ENCODE data around the gene OR52E8. TPM values are rescaled to one million over a fixed set of nuclear protein-coding genes. Genes with fewer than 3 reads are reported as not detected.
A peak's percentile ranks its signal among the peaks of the same experiment; 100 is the strongest.

Gene OR52E8
- total RNA-seq (2014; rRNA removed; shearing (Covaris generic)), result not detected in 2 replicates

- no peak for DNase-seq (ENCODE audit: low spot score)
Observed at GRCh38 chr11:5857590-5857989, at the start of gene OR52E8. Gene OR52E8, minus strand, starts transcription at chr11:5857690. Its CDS starts 0 bp downstream, at chr11:5857690.

DNA sequence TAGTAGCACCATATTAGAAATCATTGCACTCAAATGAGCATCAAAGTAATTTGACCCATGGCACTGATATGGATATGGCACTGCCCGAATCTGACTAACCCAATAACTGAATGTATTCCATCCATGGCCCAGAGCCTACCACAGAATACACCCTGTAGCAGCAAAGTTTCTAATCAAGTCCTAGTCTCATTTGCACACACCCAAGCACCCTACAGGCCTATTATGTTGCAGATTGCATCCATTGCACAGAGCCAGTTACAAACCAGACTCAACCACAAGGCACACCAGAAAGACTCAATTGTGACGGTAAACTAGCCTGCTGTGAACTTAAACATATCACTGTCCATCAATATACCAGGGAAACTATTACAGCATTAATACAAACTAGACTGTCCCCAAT lies 42.0 kb upstream of the OR52E8 start:
- no peak for DNase-seq (ENCODE audit: low spot score)

GRCh38 chr11:5892908-5893307 lies 35.4 kb upstream of the OR52E8 start, which contains the start of gene OR52E5:
Gene OR52E5, plus strand, starts transcription at chr11:5893208. Its CDS starts 7,569 bp downstream, at chr11:5900777.
- DNase-seq (ENCODE audit: low spot score), result no peak

DNA sequence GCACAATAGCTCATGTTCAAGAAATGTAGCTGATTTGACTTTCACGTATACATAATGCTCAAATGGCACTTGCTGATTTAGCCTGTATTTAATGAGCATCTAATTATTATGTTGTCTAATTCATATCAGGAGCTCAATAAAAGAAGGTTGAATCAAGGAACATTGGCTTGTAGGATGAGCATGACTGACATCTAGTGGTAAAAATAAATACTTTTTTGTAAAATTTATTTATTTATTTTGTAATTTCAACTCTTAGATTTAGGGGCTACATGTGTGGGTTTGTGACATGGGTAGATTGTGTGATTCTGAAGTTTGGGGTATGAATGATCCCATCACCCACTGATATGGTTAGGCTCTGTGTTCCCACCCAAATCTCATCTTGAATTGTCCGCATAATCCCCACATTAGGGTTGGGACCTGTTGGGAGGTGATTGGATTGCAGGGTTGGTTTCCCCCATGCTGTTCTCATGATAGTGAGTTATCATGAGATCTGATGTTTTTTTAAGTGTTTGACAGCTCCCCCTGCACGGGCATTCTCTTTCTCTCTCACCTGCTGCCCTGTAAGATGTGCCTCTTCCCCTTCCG lies 33.8 kb upstream of the OR52E8 start:
- DNase-seq (ENCODE audit: low spot score), result peak; percentile 8

- DNase-seq (ENCODE audit: low spot score), result no peak
Observed at GRCh38 chr11:5887661-5888060, 30.2 kb upstream of the OR52E8 start.

- DNase-seq (ENCODE audit: low spot score), result no peak
Observed at GRCh38 chr11:5887172-5887571, 29.7 kb upstream of the OR52E8 start.

- no peak for DNase-seq (ENCODE audit: low spot score)
Observed at GRCh38 chr11:5881756-5882155, 24.3 kb upstream of the OR52E8 start.

- DNase-seq (ENCODE audit: low spot score), result no peak
Observed at GRCh38 chr11:5880329-5880728, 22.8 kb upstream of the OR52E8 start, which contains the start of gene OR52E4. Gene OR52E4, plus strand, starts transcription at chr11:5880629. Its CDS starts 3,664 bp downstream, at chr11:5884293.

DNA sequence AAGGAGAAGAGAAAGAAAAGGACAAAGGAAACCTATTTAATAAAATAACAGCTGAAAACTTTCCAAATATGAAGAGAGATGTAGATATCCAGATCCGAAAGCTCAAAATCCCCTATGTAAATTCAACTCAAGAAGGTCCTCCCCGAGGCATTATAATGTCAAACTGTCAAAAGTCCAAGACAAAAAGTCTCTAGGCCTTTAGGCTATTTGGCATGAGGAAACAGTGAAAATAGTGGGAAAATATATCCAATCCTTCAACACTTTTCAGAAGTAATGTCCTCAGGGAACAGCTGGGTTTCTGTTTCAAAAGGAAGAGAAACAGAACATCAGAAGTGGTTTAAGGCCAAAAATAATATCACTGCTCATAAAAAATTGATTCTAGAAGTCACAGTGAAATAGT lies 21.1 kb upstream of the OR52E8 start:
- DNase-seq (ENCODE audit: low spot score), result no peak

DNA sequence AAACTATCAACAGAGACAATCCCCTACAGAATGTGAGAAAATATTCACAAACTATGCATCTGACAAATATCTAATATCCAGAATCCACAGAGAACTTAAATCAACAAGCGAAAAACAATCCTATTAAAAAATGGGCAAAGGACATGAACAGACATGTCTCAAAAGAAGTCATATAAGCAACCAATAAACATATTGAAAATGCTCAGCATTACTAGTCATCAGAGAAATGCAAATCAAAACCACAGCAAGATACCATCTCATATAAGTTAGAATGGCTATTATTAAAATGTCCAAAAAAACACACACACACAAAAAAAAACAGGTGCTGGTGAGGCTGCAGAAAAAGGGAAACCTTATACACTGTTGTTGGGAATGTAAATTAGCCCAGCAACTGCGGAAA lies 8.3 kb upstream of the OR52E8 start:
- DNase-seq (ENCODE audit: low spot score), result no peak

GRCh38 chr11:5851002-5851401 lies 6.5 kb downstream of the OR52E8 start:
- DNase-seq (ENCODE audit: low spot score), result no peak

DNA sequence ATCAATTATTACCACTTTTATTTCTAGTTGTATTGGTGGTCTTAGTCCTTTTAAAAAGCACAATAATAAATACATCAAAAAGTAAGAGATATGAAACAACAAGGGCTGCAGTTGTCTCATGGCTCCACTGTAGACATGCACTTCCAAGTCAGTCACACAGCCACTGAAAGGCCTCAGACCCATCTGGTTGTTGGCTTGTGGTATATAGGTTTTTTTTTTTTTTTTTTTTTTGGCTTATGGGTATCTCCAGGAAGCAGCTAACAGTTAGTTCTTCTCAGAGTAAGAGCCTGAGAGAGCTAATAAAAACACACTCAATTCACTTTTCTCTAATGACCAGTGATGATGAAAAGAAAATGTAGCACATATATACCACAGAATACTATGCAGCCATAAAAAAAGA lies 9.8 kb downstream of the OR52E8 start:
- DNase-seq (ENCODE audit: low spot score), result no peak

- no peak for DNase-seq (ENCODE audit: low spot score)
Observed at GRCh38 chr11:5846701-5847100, 10.8 kb downstream of the OR52E8 start.

GRCh38 chr11:5841797-5842196 lies 15.7 kb downstream of the OR52E8 start, which contains the start of gene OR52E6:
Gene OR52E6, minus strand, starts transcription at chr11:5841897. Its CDS starts 0 bp downstream, at chr11:5841897.
- no peak for DNase-seq (ENCODE audit: low spot score)

GRCh38 chr11:5837695-5838094 lies 19.8 kb downstream of the OR52E8 start:
- no peak for DNase-seq (ENCODE audit: low spot score)

DNA sequence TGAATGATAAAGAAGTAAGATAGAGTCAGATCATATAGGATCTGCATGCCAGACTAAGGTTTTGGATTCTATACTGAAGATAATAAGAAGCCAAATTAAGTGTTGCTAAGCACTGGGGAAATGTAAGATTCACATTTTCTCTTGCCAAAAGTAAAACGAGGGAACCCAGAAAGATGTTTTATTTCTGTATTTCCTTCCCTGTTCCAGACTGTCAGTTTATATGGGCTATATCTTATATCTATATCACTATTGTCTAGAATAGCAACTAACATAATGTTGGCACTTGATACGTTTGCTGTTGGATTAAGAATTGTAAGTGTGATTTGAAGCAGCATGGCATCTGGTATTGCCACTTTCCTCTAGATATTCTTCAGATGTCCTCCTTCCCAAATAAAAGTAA lies 24.0 kb downstream of the OR52E8 start:
- DNase-seq (ENCODE audit: low spot score), result no peak

DNA sequence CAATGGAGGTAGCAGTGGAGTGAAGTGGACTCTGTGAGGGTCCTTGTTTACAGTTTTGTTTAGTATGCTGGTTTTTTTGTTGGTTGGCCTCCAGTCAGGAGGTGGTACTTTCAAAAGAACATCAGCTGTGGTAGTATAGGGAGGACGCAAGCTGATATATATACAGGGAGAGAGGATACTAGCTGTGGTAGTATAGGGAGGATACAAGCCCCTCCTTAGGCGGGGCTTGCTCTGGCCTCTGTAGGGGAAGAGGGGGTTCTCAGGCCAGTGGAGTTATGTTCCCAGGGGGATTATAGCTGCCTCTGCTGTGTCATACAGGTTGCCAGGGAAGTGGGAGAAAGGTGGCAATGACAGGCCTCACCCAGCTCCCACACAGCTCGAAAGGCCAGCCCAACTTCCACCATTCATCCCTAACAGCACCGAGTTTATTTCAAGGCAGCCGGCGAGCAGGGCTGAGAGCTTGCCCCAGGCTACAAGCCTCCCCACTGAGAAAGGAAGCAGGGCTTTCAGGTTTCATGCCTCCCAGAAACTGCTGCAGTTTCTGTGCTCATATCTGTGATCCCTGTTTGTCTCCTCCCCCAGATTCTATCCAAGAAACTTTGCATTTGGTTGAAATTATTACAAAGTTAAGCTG lies 26.2 kb downstream of the OR52E8 start:
- DNase-seq (ENCODE audit: low spot score), result no peak

- DNase-seq (ENCODE audit: low spot score), result no peak
Observed at GRCh38 chr11:5818245-5818886, 39.1 kb downstream of the OR52E8 start.

DNA sequence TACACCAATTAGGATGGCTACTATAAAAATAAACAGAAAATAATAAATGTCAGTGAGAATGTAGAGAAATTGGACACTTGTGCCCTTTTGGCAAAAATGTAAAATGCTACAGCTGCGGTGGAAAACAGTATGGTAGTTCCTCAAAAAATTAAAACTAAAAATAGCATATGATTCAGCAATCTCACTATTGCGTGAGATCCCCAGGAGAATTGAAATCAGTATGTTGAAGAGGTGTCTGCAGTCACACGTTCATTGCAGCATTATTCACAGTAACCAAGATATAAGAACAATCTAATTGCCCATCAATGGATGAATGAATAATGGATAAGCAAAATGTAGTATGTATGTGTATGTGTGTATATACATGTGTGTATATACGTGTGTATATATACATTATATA lies 42.0 kb downstream of the OR52E8 start:
- DNase-seq (ENCODE audit: low spot score), result no peak

DNA sequence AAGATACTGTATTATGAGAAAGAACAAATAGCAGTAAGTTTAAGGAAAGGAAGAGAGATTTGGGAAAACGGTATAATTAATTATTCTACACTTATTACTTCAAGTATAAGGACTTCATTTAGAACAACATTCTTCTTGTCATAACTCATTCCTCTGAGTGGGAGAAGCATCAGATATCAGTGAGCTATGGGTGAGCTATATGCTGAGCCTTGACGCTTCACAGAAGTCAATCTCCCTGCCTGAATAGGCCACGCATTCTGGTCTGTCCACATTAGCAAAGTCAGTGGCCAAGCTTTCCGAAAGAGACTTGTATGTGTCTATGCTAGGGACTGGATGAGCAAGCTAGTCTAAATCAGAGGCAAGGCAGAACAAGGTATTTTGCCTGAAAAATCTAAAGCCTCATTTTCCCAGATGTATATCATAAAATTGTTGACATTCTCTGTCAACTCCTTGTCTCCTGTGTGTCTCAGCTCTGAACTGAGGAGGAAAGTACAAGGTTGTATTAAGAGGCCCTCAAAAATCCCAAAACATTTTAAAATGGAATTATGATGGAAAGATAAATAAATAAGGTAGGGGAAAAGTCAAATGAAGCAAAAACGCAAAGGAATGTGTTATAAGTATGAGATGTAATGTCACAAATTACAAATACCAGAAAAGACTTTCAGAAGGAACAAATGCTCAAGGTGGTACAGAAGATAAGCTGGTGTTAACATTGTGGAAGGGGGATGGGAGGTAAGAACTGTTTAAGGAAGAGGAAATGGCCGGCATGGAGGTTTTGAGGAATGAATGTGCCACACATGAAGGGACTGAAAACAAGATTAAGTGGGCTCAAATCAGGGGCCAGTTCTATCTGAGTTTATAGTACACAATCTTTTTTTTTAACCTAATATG lies 47.3 kb downstream of the OR52E8 start:
- no peak for DNase-seq (ENCODE audit: low spot score)

GRCh38 chr11:5809122-5809519 lies 48.4 kb downstream of the OR52E8 start:
- DNase-seq (ENCODE audit: low spot score), result no peak
